CD4-positive, alpha-beta T cell (primary cell): ENCODE measurements around the gene TIMM13. TPM values are rescaled to one million over a fixed set of nuclear protein-coding genes. Genes with fewer than 3 reads are reported as not detected.

Experiments
- ATAC-seq: fragments of 200-7000 bp; cut with Tn5 transposase; one replicate; pipeline ENCODE4 v1.10.0; 2022; ENCODE audit warnings: mild to moderate bottlenecking; ENCODE audit not compliant: poor library complexity
- CTCF ChIA-PET: fragments of 350-600 bp; sonication (Branson Sonifier 250); formaldehyde crosslinking; loops from one replicate; lab custom pipeline; 2021; ENCODE audit warnings: antibody characterized with exemption, inconsistent platforms; lab: Charles Lee
- POLR2A ChIA-PET: fragments of 350-600 bp; sonication (Branson Sonifier 250); formaldehyde crosslinking; loops from one replicate; lab custom pipeline; 2021; ENCODE audit warnings: antibody characterized with exemption, inconsistent platforms; lab: Charles Lee
- DNase-seq, 14 experiments: peaks; one replicate each; pipeline ENCODE4 v3.0.0-alpha.2; 2013 to 2020; ENCODE audit warnings: mixed read lengths in 2 of 14
- H3K27ac ChIP-seq, 2 donors: one replicate each; pipeline versions ENCODE4 v1.5.1 to v1.7.0; 2013; ENCODE audit warnings: low read length in 2 of 2, low read depth in 1 of 2, mild to moderate bottlenecking in 1 of 2
- H3K27me3 ChIP-seq, 2 experiments: 1 replicate in 1 of 2; 2 replicates in 1 of 2; pipeline versions ENCODE4 v1.6.1 to v1.7.0; 2013; ENCODE audit warnings: low read length in 2 of 2, control low read depth in 1 of 2, mild to moderate bottlenecking in 1 of 2, moderate library complexity in 1 of 2; ENCODE audit not compliant: insufficient read depth in 2 of 2, control insufficient read depth in 1 of 2
- H3K36me3 ChIP-seq: one replicate; pipeline ENCODE4 v1.6.1; 2013; ENCODE audit warnings: low read length, control low read depth; ENCODE audit not compliant: insufficient read depth
- H3K4me1 ChIP-seq: one replicate; pipeline ENCODE4 v1.6.1; 2013; ENCODE audit warnings: low read length, control low read depth; ENCODE audit not compliant: insufficient read depth
- H3K4me3 ChIP-seq: one replicate; pipeline ENCODE4 v1.5.1; 2013; ENCODE audit warnings: mild to moderate bottlenecking, low read length, moderate library complexity
- H3K9me3 ChIP-seq, 2 experiments: 1 replicate in 1 of 2; 2 replicates in 1 of 2; pipeline versions ENCODE4 v1.6.1 to v1.7.0; 2013; ENCODE audit warnings: low read length in 2 of 2, mild to moderate bottlenecking in 2 of 2, control low read depth in 1 of 2, moderate library complexity in 1 of 2; ENCODE audit not compliant: control insufficient read depth in 1 of 2, insufficient read depth in 1 of 2
- H3K27ac Mint-ChIP-seq: one replicate; pipeline ENCODE4 v1.8.0; 2020; ENCODE audit warnings: mixed read lengths
- H3K27me3 Mint-ChIP-seq: one replicate; pipeline ENCODE4 v1.8.0; 2021; ENCODE audit warnings: mixed read lengths
- H3K36me3 Mint-ChIP-seq: one replicate; pipeline ENCODE4 v1.8.0; 2021; ENCODE audit warnings: low read depth, mixed read lengths
- H3K4me1 Mint-ChIP-seq: one replicate; pipeline ENCODE4 v1.8.0; 2021; ENCODE audit warnings: low read depth, mixed read lengths
- H3K4me3 Mint-ChIP-seq: one replicate; pipeline ENCODE4 v1.8.0; 2020; ENCODE audit warnings: mild to moderate bottlenecking, mixed read lengths
- H3K9me3 Mint-ChIP-seq: one replicate; pipeline ENCODE4 v1.8.0; 2020; ENCODE audit warnings: mixed read lengths
- intact Hi-C, 2 experiments: fragments of 100-400 bp; cut with DNase I in 1 of 2; cut with micrococcal nuclease in 1 of 2; formaldehyde crosslinking; loops; one replicate each; pipeline versions ENCODE4 v1.15.1 to v1.9.0; 2023 to 2025; cut with DNase I, micrococcal nuclease
- total RNA-seq, 174 experiments: library from RNA in 2 of 174; stranded (reverse) in 2 of 174; gene quantifications; one replicate each; pipeline ENCODE4 v1.2.3 and lab custom pipeline; 2021 to 2026
- TF ChIP-seq, protein P1 (sequence below): fragments of 200-600 bp; IDR thresholded peaks from one replicate; pipeline ENCODE4 v1.8.0; 2022; ENCODE audit warnings: antibody characterized with exemption, mild to moderate bottlenecking

The TIMM13 gene
- total RNA-seq, 2 experiments from 2014 or later = 17.3 to 22.3 TPM

DNA sequence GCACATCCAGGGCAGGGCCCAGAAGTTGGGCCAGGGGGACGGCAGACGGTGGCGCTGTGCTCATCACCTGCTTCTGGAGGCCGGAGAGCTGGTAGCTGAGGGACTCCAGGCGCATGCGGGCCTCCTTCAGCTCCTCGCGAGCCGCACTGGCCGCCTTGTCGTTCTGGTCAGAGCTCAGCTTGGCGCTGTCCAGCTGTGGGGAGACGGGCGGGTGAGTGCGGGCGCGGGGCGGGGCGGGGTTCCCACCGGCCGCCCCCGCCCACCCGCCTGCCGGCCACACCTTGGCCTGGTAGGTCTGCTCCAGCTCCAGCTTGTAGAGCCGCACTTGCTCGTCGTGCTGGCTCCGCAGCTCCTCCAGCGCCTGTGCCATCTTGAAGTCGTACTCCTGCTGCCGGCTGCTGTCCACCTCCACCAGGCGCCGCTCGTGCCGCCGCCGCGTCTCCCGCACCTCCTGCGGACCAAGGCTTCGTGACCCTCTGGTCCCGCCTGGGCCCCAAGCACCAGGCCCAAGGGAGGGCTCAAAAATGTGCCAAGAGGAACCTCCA, 7.4 kb upstream of the TIMM13 start:
- peaks cover 35% of the 10 kb centered on the region for H3K36me3 ChIP-seq
- H3K4me3 ChIP-seq = no peak overlapping the region
- no peak overlapping the region for H3K27ac Mint-ChIP-seq
- H3K27me3 ChIP-seq = no peaks in the 10 kb centered on the region
- H3K4me1 ChIP-seq = no peaks in the 10 kb centered on the region
- DNase-seq (peak in 1 of 14 experiments; percentile 29), ATAC-seq (no peak)
- no peaks in the 10 kb centered on the region for H3K27me3 Mint-ChIP-seq
- no peak overlapping the region for H3K4me3 Mint-ChIP-seq
- intact Hi-C loops = no loop called here
- peaks cover 13% of the 10 kb centered on the region for H3K36me3 Mint-ChIP-seq
- ChIA-PET CTCF (interaction anchor here (0.6 kb wide), 1 partner anchor 37 kb away, joined by 3 read pairs; no protein-coding TSS in a partner anchor), POLR2A (no interaction called here)
- H3K4me1 Mint-ChIP-seq = no peaks in the 10 kb centered on the region
- no peaks in the 10 kb centered on the region for H3K9me3 ChIP-seq
- H3K9me3 Mint-ChIP-seq = no peaks in the 10 kb centered on the region
- H3K27ac ChIP-seq = no peak overlapping the region
- TF ChIP-seq, protein P1, sequence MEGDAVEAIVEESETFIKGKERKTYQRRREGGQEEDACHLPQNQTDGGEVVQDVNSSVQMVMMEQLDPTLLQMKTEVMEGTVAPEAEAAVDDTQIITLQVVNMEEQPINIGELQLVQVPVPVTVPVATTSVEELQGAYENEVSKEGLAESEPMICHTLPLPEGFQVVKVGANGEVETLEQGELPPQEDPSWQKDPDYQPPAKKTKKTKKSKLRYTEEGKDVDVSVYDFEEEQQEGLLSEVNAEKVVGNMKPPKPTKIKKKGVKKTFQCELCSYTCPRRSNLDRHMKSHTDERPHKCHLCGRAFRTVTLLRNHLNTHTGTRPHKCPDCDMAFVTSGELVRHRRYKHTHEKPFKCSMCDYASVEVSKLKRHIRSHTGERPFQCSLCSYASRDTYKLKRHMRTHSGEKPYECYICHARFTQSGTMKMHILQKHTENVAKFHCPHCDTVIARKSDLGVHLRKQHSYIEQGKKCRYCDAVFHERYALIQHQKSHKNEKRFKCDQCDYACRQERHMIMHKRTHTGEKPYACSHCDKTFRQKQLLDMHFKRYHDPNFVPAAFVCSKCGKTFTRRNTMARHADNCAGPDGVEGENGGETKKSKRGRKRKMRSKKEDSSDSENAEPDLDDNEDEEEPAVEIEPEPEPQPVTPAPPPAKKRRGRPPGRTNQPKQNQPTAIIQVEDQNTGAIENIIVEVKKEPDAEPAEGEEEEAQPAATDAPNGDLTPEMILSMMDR = no peak

DNA sequence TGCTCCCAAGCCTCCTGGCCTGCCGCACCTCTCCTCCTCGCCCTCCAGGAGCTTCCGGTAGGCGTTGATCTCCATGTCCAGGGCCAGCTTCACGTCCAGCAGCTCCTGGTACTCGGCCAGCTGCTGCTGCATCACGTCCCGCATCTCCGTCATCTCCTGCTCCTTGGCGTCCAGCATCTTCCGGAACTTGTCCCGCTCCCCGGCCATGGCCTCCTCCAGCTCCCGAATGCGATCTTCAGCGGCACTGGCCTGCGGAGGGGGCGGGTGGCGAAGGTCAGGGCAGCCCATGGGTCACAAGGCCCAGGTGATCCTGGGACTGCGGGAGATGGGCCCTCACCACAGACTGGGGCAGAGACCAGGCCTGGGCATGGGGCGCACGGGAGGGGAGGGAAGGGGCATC, 6.9 kb upstream of the TIMM13 start:
- no peak overlapping the region for H3K4me3 ChIP-seq
- H3K27me3 ChIP-seq = no peaks in the 10 kb centered on the region
- Mint-ChIP-seq H3K4me3 (no peak overlapping the region), H3K9me3 (no peaks in the 10 kb centered on the region), H3K36me3 (peaks cover 13% of the 10 kb centered on the region), H3K4me1 (no peaks in the 10 kb centered on the region), H3K27me3 (no peaks in the 10 kb centered on the region), H3K27ac (no peak overlapping the region)
- ChIA-PET CTCF (interaction anchor here (0.6 kb wide), 1 partner anchor 37 kb away, joined by 3 read pairs; no protein-coding TSS in a partner anchor), POLR2A (no interaction called here)
- DNase-seq (peak in 1 of 14 experiments; percentile 32), ATAC-seq (no peak)
- no peaks in the 10 kb centered on the region for H3K9me3 ChIP-seq
- no peak overlapping the region for H3K27ac ChIP-seq
- TF ChIP-seq, protein P1 = no peak
- peaks cover 35% of the 10 kb centered on the region for H3K36me3 ChIP-seq
- no peaks in the 10 kb centered on the region for H3K4me1 ChIP-seq
- intact Hi-C loops = no loop called here

DNA sequence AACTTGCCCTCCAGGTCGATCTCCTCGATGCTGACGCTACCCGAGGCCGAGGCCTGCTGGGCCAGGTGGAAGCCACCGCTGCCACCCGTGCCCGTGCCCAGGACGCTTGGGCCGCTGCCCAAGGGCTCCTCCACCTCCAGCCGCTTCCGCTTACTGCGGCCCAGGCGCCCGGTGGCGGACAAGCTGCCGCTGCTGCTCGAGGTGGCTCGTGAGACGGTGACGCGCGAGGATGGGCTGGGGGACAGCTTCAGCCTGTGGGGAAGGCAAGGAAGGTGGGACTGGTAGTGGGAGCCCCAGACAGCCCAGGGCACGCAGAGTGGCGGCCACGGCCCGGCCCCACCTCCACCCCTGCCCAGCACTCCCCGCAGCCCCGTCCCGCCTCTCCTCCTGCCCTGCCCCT, 6.5 kb upstream of the TIMM13 start:
- no peaks in the 10 kb centered on the region for H3K9me3 ChIP-seq
- POLR2A ChIA-PET = no interaction called here
- no peaks in the 10 kb centered on the region for H3K4me1 ChIP-seq
- no peak overlapping the region for H3K4me3 ChIP-seq
- no peak for ATAC-seq
- H3K9me3 Mint-ChIP-seq = no peaks in the 10 kb centered on the region
- no peaks in the 10 kb centered on the region for H3K27me3 Mint-ChIP-seq
- no peaks in the 10 kb centered on the region for H3K4me1 Mint-ChIP-seq
- peaks cover 35% of the 10 kb centered on the region for H3K36me3 ChIP-seq
- no peaks in the 10 kb centered on the region for H3K27me3 ChIP-seq
- no peak overlapping the region for H3K27ac Mint-ChIP-seq
- H3K27ac ChIP-seq = no peak overlapping the region
- no peak for DNase-seq
- peaks cover 13% of the 10 kb centered on the region for H3K36me3 Mint-ChIP-seq
- no peak overlapping the region for H3K4me3 Mint-ChIP-seq
- TF ChIP-seq, protein P1 = no peak
- intact Hi-C loops = no loop called here
- CTCF ChIA-PET = interaction anchor here (0.6 kb wide), 1 partner anchor 38 kb away, joined by 3 read pairs; no protein-coding TSS in a partner anchor
